ENCODE results near the gene NKTR.

- TF ChIP-seq CTCF (IDR thresholded peaks at IDR 0.05) = no peak
- TF ChIP-seq POLR2A (IDR thresholded peaks at IDR 0.05) = no peak
Observed at GRCh38 chr3:42674146-42674545, 73.7 kb downstream of the NKTR start.

Measured in upper lobe of left lung (tissue), 4 donors.